SK-N-SH treated with all-trans-retinoic acid at 6 μM for 48 hours (cell line): ENCODE results near the gene ANKS1A.

Experiments used
- PATZ1 ChIP-seq: fragments of 250-450 bp; sonication (Bioruptor Pico); IDR thresholded peaks from 2 replicates; pipeline ENCODE4 v1.8.0; 2020; ENCODE audit warnings: mild to moderate bottlenecking, moderate library complexity, borderline replicate concordance
- ZNF8 ChIP-seq: fragments of 450-650 bp; formaldehyde crosslinking; IDR thresholded peaks from 2 replicates; pipeline ENCODE4 v1.5.0; 2020; ENCODE audit warnings: mild to moderate bottlenecking, moderate library complexity

- no peak for TF ChIP-seq ZNF8 (CRISPR knock-in tag)
- TF ChIP-seq PATZ1, result no peak
Observed at GRCh38 chr6:35035481-35036030, 146.5 kb downstream of the ANKS1A start.
